ENCODE data around the gene ING3. TPM values are rescaled to one million over a fixed set of nuclear protein-coding genes. Genes with fewer than 3 reads are reported as not detected.

Gene ING3
- total RNA-seq, 1 donor from 2014 or later, result 20.2 TPM

DNA sequence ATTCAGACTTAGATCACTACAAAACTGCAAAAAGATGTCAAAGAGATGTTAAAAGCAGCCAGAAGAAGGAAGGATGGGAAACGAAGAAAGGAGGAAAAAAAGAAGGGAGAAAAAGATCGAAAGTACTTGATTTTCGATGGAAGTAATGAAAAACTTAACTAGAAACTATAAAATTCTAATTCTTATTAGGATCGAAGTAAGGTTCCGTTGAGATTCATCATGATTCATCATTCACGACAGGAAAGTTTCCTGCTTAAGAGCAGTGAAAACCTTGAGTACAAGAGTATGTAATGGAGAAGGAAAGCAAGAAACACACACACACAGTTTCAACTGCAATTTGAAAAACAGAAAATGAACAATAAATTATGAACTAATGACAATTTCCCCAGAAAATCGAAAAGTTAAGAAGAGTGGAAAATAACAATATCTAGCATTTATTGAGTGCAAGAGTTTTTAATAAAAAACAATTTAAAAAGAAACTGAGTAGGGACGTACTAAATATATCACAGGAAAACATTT is 1.1 kb upstream of the ING3 start:
- no peak for DNase-seq (ENCODE audit: extremely low spot score, unreplicated experiment)
- Mint-ChIP-seq H3K36me3 (ENCODE audit: unreplicated experiment) (peaks cover 3% of the 10 kb centered on the region), H3K27me3 (ENCODE audit: unreplicated experiment) (peaks cover 24% of the 10 kb centered on the region), H3K27ac (ENCODE audit: unreplicated experiment) (no peak overlapping the region), H3K4me1 (ENCODE audit: unreplicated experiment) (peaks cover 18% of the 10 kb centered on the region), H3K9me3 (ENCODE audit: unreplicated experiment) (no peaks in the 10 kb centered on the region), H3K4me3 (ENCODE audit: unreplicated experiment) (peak overlapping the region; percentile 92)
- TF ChIP-seq, protein P1, sequence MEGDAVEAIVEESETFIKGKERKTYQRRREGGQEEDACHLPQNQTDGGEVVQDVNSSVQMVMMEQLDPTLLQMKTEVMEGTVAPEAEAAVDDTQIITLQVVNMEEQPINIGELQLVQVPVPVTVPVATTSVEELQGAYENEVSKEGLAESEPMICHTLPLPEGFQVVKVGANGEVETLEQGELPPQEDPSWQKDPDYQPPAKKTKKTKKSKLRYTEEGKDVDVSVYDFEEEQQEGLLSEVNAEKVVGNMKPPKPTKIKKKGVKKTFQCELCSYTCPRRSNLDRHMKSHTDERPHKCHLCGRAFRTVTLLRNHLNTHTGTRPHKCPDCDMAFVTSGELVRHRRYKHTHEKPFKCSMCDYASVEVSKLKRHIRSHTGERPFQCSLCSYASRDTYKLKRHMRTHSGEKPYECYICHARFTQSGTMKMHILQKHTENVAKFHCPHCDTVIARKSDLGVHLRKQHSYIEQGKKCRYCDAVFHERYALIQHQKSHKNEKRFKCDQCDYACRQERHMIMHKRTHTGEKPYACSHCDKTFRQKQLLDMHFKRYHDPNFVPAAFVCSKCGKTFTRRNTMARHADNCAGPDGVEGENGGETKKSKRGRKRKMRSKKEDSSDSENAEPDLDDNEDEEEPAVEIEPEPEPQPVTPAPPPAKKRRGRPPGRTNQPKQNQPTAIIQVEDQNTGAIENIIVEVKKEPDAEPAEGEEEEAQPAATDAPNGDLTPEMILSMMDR (IDR thresholded peaks at IDR 0.05), result no peak

DNA sequence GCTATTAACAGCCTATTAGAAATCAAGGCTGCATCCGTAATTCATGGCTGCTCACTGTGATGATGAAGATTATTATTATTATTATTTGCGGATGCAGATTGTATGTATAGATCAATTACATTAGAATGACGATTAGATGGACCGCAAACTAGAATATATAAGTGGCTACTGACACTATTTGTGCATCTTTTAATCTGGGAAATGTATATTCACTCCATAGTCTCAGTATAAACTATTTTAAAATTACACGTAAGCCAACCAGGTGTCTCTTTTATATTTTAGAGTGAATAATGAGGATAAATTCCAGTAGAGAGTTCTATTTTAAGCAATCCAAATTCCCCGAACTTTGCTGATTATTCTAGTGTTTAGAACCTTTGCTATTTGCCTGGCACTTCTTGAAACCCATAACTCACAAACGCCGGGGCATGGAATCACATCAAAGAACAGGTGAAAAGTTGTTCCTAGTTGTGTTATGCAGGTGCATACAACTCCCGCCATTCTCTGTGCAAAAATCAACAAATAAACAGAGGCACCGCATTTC is 509 bp upstream of the ING3 start:
- H3K4me3 Mint-ChIP-seq (ENCODE audit: unreplicated experiment), result peak overlapping the region; percentile 92
- TF ChIP-seq, protein P1 (IDR thresholded peaks at IDR 0.05), result no peak
- H3K9me3 Mint-ChIP-seq (ENCODE audit: unreplicated experiment), result no peaks in the 10 kb centered on the region
- no peak for DNase-seq (ENCODE audit: extremely low spot score, unreplicated experiment)
- peaks cover 18% of the 10 kb centered on the region for H3K4me1 Mint-ChIP-seq (ENCODE audit: unreplicated experiment)
- H3K27me3 Mint-ChIP-seq (ENCODE audit: unreplicated experiment), result peaks cover 20% of the 10 kb centered on the region
- H3K27ac Mint-ChIP-seq (ENCODE audit: unreplicated experiment), result peak overlapping the region; percentile 99
- H3K36me3 Mint-ChIP-seq (ENCODE audit: unreplicated experiment), result peaks cover 8% of the 10 kb centered on the region

DNA sequence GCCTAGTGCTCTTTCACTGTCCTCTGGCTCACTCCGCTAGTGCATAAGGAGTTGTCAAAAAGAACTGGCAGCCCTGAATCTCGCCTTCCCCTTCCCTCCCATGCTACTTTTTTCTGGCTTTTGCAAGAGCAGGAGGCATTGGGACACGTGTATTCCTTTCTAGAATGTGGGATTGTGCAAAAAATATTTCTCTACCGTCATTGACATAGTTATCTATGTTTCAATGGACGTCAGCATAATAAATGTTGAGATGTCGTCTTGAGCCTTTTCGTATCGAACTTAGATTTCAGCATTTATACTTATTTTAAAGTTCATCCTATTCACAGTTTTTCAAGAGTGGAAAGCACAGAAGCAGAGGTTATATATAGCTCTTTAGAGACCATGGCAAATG is 727 bp downstream of the ING3 start:
- Mint-ChIP-seq H3K27ac (ENCODE audit: unreplicated experiment) (peak overlapping the region; percentile 99), H3K9me3 (ENCODE audit: unreplicated experiment) (no peaks in the 10 kb centered on the region), H3K27me3 (ENCODE audit: unreplicated experiment) (peaks cover 13% of the 10 kb centered on the region), H3K36me3 (ENCODE audit: unreplicated experiment) (peaks cover 16% of the 10 kb centered on the region), H3K4me3 (ENCODE audit: unreplicated experiment) (peak overlapping the region; percentile 92), H3K4me1 (ENCODE audit: unreplicated experiment) (peaks cover 18% of the 10 kb centered on the region)
- TF ChIP-seq, protein P1 (IDR thresholded peaks at IDR 0.05), result no peak
- no peak for DNase-seq (ENCODE audit: extremely low spot score, unreplicated experiment)

DNA sequence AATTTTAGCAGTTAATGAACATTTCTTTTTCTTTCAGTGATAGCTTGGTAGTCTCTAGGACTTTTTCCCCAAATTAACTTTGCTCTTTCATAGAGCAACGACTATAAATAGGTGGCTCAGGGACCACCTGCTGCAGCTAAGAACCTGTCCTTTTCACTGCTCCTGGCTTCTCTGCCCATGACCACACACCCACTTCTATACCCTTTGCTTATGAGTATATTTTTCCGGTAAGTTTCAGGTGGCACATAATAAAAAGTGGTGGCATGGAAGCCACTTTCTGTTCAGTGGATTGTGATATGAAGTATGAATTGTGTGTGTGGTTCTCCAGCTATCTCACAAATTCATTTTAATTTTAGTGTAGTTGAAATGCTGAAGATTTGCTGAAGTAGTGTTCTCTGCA is 1.2 kb downstream of the ING3 start:
- Mint-ChIP-seq H3K4me1 (ENCODE audit: unreplicated experiment) (peaks cover 18% of the 10 kb centered on the region), H3K36me3 (ENCODE audit: unreplicated experiment) (peaks cover 16% of the 10 kb centered on the region), H3K9me3 (ENCODE audit: unreplicated experiment) (no peaks in the 10 kb centered on the region), H3K27ac (ENCODE audit: unreplicated experiment) (no peak overlapping the region), H3K4me3 (ENCODE audit: unreplicated experiment) (peak overlapping the region; percentile 92), H3K27me3 (ENCODE audit: unreplicated experiment) (peaks cover 9% of the 10 kb centered on the region)
- TF ChIP-seq, protein P1 (IDR thresholded peaks at IDR 0.05), result no peak
- DNase-seq (ENCODE audit: extremely low spot score, unreplicated experiment), result no peak

DNA sequence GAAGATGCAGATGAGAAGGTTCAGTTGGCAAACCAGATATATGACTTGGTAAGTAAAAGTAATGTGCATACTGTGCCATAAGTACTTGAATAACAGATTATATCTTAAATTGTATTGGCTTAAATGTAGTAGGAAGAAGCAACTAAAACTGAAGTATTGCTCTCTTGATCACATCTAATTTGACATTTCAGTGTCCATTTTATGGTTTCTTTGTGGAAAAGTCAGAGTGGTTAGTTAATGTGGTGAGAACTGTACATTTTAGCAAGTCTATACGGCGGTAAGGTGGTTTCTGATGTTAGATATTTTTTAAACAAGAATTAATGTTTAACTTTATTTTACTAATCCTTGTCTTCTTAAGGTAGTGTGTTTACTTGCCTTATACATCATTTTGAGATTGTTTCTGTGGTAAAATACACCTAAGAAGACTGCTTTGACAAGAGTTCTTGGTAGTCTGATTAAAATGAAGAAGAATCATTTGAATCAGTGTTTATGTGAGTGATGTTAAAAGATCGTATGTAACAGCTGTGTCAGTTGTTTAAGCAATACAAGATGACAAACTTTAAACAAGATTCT is 5.1 kb downstream of the ING3 start:
- Mint-ChIP-seq H3K27me3 (ENCODE audit: unreplicated experiment) (no peaks in the 10 kb centered on the region), H3K4me1 (ENCODE audit: unreplicated experiment) (peaks cover 12% of the 10 kb centered on the region), H3K9me3 (ENCODE audit: unreplicated experiment) (no peaks in the 10 kb centered on the region), H3K4me3 (ENCODE audit: unreplicated experiment) (no peak overlapping the region), H3K27ac (ENCODE audit: unreplicated experiment) (no peak overlapping the region), H3K36me3 (ENCODE audit: unreplicated experiment) (peaks cover 22% of the 10 kb centered on the region)
- TF ChIP-seq, protein P1 (IDR thresholded peaks at IDR 0.05), result no peak
- DNase-seq (ENCODE audit: extremely low spot score, unreplicated experiment), result no peak
